HG03095 (cell line): ENCODE measurements around the gene RALGPS2.
"Not testable (repeated sequence)": the region's sequence is repeated elsewhere in the genome, so short reads cannot be mapped to it uniquely, and the experiment has no call there.

Experiments
- ATAC-seq: cut with Tn5 transposase; IDR thresholded peaks from one replicate; pipeline ENCODE4 v1.9.1; 2021; ENCODE audit warnings: moderate library complexity; ENCODE audit not compliant: unreplicated experiment

The RALGPS2 gene

DNA sequence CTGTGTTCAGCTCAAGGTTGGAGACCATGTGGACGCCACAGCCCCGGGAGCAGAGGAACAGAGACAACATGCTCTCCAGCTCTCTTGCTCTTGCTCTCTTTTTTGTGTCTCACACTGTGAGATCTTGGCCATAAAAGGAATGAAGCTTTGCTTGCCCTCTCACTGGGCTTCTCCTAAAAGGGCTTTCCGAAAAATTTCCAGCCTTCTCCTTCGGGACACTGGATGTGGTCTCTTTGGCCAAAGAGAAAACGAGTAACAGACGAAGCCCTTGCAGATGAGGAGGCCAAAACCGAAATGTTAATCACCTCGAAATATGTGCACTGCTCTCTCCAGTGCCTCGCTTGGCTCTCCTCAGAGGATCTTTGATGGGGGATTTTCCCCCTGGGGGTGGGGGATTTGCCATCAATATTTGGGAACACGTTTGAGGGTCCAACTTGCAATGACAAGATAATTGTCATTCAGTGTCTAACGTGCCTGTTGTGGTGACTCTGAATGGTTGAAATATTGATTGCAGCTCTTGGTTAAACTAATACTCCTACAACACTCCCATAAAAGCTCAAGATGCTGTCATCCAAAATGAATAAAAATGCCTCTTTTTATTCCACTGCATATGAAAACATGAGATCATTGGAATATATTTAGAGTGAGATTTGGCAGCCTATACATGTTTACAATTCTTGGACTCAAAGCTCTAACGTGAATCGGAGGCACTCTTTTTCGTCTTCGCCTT is 214.5 kb downstream of the RALGPS2 start:
- ATAC-seq: no peak

DNA sequence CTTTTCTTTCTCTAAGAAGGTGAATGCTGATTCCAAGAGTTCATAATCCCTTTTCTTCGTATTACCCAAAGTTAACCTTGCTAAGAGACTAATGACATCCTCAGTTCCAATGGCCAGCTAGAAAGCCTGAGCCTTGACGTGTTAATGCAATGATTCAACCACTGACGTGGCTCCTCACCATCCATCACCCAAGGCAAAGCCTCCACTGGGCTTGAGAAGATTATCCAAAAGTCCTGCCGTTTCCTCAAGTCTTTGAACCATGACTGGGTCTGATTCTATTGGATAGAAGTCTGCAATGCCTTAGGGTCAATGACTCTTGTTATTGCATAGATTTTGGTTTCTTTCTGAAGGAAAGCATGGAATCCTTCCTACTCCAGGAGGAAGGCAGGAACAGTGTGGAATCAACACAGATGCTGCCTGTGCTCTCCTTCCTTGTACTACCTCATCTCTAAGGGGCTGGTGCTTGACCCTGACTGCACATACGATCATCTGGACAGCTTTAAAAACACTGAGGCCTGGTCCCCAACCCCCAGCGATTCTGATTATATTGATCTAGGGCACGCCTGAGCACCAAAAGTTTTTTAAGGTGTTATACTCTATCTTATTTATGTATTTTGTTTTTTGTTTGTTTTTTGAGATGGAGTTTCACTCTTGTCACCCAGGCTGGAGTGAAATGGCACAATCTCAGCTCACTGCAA is 215.2 kb downstream of the RALGPS2 start:
- ATAC-seq: no peak

DNA sequence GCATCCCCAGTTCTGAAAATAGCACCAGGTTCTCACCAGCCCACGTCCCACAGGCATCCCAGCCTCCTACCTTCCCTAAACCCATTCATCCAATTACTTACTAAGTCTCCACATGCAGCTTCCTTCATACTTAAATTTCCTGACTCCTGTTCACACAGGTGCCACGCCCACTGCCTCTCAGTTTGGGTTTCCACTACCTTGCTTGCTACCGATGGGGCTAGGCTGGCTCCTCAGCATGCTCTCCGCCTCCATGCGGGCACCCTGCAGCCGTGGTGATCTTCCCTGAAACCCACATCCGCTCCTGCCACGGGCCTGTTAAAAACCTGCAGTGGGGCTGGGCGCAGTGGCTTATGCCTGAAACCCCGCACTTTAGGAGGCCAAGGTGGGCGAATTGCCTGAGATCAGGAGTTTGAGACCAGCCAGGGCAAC is 216.2 kb downstream of the RALGPS2 start:
- no peak for ATAC-seq

DNA sequence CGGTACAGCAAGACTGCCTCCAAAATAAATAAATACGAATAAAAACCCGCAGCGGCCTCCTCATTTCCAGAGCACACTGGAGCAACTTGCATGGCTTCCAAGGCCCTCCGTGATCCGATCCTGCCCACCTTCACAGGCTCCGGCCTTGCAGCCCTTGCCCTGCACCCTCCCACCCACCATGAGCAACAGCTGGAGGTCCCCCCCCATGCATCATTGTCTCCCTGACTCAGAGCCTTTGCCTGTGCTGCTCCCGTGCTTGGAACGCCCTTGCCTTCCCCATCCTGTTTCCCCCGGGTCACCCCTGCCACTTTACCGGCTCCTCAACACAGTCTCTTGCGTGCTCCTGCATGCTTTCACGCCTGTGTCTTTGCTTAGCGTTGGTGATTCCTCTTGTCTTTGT is 216.8 kb downstream of the RALGPS2 start:
- no peak for ATAC-seq

DNA sequence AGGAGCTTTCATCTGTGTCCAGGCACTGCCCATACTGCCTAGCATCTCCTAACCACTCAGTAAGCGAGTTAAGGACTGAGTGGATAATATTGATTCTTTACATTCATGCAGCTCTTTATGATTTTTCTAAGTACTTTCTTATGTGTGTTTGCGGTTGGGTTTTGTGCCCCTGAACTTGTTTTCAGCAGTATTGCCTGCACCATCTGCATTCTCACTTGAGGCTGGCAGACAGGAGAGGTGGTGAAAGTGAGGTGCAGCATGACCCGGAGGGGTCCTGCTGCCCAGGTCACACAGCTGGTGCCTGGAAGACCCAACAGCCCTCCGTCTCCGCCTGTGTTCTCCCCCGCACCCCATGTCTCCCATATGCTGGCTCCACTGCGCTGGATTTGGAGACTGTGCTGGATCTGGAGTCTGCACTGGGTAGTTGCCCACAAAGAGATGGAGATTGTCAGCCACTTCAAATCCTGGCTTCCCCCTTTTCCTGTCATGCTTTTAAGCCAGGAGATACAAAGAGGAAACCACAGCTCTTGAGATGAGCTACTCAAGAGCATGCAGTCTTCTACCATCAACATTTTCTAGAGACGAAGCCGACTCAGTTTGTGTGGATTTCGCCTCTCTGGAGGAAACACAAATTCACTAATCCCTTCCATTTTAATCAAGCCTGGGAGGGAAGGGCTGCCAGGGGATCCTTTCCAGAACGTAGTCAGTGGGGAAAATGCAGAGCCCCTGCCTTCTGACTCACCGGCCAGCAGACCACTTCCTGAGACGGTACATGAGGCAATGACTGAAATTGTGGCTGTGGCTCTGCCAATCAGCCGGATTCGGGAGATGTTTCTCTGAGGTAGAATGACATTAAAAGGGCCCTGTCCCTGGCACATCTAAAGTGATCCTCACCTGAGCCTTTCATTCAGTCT is 217.5 kb downstream of the RALGPS2 start:
- no peak for ATAC-seq

DNA sequence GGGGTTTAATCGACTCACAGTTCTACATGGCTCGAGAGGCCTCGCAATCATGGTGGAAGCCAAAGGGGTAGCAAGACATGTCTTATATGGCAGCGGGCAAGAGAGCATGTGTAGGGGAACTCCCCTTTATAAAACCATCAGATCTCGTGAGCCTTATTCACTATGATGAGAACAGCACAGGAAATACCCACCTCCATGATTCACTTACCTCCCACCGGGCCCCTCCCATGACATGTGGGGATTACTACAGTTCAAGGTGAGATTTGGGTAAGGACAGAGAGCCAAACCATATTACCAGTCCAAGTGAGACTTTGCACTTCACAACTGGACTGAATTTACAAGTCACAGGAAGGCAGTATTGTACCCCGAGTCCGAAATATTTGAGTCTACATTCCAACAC is 219.7 kb downstream of the RALGPS2 start:
- ATAC-seq: no peak

DNA sequence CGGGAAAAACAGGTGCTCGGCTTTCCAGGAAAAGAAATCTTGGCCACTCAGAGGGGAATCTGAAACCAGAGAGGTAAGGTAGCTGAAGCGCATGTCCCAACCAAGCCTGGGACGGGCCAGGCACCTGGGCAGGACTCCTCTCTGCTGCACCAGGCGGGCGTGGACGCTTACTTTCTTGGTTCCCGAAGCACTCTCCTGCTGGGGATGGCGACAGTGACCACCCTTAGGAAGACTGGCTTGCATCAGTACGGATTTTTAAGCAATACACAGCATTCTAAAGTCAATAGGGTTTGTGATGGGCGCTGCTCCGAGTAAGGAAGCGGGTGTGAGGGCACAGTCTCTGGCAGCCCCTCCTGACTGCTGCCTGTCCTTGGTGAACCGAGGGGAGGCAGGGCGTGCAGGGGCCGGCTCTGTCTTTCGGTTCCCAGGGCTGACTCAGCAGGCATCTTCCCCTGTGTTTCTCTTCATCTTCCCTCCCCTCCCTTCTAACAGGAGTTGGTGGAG is 220.8 kb downstream of the RALGPS2 start:
- ATAC-seq: no peak

DNA sequence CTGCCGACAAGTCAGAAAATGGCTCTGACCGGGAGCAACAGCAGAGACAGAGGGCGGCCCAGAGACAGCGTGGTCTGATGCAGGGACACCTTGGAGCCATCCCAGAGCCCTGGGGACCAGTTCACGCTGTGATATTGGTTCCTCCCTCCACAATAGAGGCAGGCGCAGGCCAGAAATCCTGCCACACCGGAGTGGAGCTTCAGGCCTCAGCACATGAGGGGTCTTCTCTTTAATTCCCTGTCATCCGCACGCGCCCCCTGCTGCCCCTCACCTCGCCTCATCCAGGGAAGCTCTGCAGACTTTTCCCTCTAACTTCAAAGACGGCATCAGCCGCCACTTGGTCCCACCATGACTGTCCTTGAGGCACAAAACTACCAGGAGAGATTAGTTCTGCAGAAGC is 221.4 kb downstream of the RALGPS2 start:
- ATAC-seq: no peak

DNA sequence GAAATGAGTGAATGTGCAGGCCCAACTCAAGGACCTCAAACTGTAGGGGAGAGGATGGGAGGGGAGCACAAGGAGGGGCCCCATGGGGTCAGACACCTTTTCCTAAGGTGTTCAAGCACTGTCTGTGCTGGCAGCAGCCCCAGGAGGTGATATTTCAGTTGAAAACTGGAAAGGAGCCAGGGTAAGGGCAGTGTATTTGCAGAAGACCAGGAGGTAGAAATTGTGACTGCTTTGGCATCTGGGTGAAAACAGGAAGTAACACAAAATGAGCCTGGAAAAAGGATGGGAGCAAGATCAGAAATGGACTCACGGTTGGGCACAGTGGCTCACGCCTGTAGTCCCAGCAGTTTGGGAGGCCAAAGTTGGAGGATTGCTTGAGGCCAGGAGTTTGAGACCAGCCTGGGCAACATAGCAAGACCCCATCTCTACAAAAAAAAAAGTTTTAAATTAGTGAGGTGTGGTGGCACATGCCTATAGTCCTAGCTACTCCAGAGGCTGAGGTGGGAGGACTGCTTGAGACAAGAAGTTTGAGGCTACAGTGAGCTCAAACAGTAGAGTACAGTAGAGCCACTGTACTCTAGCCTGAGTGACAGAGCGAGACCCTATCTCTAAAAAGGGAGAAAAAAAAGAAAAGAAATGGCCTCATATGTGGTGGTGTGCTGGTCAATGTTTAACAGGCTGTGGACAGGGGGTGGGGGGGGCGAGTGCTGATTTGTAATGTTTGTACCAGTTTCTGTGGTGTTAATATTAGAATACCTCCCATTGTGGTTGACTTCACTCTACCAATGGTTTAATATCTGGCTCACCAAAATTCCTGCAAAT is 222.0 kb downstream of the RALGPS2 start:
- no peak for ATAC-seq

DNA sequence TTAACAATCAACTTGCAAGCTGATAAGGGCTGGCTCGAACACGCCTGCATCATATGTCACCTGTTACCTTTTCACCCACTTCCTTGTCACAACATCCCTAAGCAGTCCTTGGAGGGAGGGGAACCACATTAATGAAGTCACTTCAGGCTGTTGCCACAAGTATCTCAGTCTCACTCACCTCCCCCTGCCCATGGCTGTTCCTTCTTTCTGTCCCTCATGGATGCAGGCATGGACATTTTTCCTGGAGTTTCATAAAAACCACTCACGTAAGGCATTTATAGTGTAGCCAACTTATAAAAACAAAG is 222.6 kb downstream of the RALGPS2 start:
- ATAC-seq: no peak

DNA sequence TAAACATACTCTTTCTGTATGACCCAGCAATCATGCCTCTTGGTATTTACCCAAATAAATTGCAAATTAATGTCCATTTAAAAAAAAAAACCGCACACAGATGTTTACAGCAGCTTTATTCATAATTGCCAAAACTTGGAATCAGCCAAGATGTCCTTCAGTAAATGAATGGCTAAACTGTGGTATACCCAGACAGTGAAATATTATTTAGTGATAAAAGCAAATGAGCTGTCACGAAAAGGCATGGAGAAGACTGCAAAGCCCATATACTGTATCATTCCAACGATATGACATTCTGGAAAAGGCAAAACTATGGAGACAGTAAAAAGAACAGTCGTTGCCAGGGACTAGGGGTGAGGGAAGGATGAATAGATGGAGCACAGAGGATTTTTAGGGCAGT is 223.6 kb downstream of the RALGPS2 start:
- ATAC-seq: no peak

DNA sequence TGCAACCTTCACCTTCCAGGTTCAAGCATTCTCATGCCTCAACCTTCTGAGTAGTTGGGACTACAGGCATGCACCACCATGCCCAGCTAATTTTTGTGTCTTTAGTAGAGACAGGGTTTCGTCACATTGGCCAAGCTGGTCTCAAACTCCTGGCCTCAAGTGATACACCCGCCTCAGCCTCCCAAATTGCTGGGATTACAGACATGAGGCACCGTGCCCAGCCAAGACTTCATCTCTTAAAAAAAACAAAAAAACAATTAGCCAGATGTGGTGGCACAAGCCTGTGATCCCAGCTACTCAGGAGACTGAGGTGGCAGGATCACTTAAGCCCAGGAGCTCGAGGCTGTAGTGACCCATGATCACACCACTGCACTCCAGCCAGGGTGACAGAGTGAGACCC is 224.8 kb downstream of the RALGPS2 start:
- not testable (repeated sequence) for ATAC-seq

DNA sequence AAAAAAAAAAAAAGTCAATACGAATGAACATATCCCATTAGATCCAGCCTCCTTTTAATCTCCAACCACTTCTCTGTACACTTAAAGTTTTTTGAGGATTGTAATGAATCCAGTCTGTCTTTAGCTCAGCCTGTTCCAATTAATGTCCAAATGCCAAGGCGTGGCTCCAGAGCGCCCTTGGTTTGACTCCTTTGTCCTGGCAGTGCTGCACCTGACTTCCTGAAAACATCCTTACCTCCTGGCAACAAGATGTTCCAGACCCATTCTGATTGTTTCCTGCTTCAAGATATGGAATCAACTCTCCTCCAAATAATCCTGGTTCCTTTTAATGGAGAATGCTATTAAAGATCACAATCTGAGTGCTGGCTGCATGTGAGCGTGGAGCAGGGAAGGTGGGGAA is 226.6 kb downstream of the RALGPS2 start:
- ATAC-seq: no peak

DNA sequence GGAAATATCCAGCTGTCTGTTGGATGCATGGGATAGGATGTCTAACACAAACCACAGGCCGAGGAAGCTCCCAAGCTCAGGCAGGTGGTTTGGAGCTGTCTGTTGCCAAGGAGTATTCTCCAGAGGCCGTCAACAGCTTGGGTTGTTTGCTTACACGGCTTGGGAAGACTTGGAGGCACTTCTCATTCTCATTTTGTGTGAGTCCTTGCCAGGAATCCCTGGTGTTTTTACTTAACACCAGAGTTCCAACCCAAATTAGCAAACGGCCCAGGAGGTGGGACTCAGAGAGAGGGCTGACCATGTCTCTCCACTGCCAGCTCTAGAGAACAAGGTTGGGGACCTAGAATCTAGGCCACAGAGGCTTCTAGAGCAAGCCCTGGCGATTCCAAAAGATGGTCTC is 228.0 kb downstream of the RALGPS2 start:
- ATAC-seq: no peak

DNA sequence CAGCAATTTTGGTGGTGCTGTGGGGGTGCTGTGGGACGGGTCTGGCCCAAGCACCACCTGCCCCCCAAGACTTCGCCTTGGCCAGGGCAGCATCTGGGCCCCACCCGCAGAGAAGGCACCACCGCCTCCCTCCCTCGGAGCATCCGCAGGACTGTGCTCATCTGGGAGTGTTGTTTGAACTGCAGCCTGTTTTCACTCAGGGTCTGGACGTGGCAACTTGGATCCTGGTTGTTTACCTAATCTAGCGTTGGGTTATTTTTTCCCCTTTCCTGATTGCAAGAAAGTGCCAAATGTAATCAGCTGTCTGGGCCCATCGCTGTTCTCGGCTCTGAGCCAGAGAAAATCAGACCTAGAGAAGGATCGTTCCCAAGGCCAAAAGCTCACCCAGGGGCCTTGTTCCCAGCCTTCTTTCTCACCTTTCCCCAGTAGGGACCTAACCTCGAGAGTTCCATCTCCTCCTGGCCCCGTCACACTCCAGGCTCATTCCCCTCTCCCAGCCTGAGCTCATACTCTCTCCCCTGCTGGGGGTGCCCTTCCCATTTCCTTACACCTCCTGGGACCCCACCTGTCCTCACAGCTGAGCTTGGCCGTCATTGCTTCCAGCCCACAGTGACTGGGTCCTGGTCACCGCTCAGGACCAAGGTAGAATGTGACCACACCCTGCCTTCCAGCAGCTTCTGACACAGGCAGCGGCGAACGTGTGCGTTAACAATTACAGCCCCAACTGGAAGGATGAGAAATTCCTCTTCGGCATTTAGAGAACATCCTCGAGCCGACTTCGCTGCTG is 228.7 kb downstream of the RALGPS2 start:
- no peak for ATAC-seq

DNA sequence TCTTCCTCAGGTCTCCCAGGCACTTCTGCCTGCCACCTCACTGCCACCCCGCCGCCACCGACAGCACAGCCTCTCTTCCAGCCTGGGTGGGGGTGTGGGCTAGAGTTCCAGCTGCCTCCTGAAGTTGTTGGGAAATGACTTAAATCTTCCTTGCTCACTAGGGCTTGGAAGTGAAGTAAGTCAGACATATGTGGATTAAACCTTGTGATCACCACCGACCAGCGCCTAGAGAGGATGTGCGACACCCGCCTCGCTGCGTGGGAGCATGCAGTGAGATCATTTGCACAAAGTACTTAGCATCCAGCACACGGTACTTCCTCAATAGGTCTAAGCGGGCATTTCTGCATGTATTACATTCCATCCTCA is 229.3 kb downstream of the RALGPS2 start:
- ATAC-seq: no peak

DNA sequence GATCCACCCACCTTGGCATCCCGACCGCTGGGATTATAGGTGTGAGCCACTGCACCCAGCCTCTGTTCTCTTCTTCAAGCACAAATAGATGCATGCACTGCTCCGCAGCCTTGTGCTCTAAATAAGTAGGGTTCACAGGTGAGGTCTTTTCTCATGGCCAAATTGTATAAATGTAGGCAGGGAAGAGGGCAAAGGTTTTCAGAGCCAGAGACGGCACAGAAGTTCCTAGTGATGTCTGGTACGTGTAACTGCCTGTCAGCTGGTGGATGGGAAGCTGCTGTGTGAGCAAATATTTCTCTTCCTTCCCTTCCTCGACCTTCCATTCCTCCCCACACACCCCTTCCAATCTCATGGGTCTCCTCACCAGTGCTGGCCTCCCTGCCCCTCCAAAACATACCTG is 229.9 kb downstream of the RALGPS2 start:
- no peak for ATAC-seq

DNA sequence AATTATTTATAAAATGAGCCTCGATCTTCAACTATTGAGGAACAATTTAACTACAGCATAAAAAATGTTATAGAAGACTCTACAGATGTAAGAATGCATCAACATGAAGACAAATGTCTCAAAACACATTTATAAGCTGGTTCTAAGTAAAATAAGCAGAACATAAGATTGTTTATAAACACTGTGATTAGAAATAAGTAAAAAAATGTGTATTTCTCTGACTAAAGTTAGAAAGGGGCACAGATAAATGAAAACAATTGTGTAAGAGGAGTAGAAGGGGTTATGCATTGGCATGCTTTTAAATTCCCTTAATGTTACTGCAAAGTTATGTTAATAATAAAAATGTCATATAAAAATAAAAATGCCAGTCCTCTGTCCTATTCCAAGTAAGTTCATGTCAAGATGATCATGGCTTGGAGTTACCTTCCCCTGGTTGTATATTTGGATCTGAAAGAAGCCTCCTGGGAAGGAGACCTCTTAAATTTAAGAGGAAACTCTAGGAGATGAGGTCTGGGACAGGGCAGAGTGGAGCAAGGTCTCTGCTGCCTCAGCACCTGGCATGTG is 230.4 kb downstream of the RALGPS2 start:
- no peak for ATAC-seq

DNA sequence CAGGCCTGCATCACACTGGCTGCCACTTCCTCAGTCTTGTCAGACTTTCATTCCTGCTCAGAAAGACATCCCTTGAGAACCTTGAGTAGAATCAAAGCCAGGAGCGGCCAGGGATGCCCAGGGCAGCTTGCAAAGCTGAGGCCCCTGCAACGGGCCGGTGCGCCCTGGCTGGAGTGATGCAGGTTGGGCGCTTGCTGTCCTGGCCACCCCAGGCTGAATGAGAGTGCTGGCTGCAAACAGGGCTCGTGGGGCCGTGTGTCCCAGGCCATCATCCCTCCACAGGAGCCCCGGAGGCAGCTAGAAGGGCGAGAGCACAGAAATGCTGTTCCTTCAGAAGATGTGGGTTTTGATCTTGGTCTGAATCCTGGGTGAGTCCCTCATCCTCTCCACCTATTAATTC is 233.4 kb downstream of the RALGPS2 start:
- no peak for ATAC-seq
